GM19193 (cell line): ENCODE results near the gene RBM19.

Source experiments
- POLR2A ChIP-seq: IDR thresholded peaks from 4 replicates; pipeline ENCODE4 v1.6.1; 2011; ENCODE audit not compliant: insufficient read depth, insufficient read length; ENCODE audit errors: extremely low read depth

The RBM19 gene

GRCh38 chr12:113782873-113783272 lies 183.3 kb downstream of the RBM19 start:
- no peak for TF ChIP-seq POLR2A

GRCh38 chr12:113781415-113782198 lies 184.5 kb downstream of the RBM19 start:
- no peak for TF ChIP-seq POLR2A

DNA sequence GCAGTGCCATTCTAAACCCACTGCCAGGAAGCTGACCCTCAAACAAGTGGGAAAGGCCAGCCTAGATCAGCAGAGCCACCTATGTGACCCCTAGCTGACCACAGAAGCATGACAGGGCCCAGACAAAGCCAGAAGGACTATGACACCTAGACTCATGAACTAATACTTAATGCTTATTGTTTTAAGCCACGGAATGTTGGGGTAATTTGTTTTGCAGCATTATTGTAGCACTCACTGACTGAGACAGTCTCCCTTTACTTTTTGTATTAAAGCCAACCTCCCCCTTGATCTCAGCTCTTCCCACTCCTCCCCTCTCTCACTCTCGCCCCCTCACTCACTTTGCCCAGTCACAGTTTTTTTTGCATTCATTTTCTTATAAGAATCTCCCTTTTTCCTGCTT lies 186.4 kb downstream of the RBM19 start:
- TF ChIP-seq POLR2A = no peak

DNA sequence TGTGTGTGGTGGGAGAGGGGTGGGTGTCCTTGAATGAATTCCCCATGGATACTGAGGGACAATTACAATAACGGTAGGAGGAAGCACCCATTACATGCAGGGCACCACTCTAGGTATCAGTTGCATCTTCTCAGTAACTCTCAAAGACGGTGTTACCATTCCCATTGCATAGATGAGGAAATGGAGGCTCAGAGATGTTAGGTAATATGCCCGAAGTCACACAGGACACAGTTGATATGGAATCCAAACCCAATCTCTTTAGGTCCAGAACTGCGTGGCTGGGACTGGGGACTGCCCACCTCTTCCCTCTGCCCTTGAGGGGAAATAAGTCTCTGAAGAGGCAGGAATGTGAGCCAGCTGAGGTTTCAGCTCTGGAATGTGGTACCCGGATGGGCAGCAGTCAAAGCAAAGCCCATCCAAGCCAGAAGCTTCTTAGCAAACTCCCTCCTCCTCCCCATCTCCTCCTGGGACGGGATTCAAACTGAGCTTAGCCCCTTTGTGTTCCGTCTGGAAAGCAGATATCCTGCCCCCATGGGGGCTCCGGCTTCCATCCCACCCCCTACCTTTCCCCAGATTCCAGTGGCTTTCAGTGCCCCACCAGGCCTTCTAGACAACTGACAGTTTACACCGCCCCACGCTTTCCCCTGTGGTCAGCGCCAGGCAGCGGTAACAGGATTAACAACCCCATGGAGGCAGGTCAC lies 187.5 kb downstream of the RBM19 start:
- no peak for TF ChIP-seq POLR2A

DNA sequence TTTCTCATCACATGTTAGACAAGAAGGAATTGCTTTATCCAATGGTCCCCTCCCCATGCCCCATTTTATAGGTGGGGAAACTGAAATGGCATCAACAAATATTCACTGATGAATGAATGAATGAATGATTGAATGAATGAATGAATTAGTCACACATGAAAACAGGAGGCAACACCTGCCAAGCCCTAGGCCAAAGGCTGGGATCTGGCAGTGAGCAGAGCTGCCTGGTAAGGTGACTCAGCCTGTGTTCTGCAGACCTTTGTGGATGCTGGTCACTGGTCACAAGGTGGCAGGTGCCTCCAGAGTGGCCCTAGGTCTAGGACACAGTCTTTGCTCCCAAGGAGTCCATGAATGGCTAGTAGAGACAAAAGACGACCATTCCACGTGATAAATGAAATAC lies 188.4 kb downstream of the RBM19 start:
- no peak for TF ChIP-seq POLR2A

- TF ChIP-seq POLR2A = no peak
These were observed 189.6 kb downstream of the RBM19 start for GRCh38 chr12:113776536-113776935.

DNA sequence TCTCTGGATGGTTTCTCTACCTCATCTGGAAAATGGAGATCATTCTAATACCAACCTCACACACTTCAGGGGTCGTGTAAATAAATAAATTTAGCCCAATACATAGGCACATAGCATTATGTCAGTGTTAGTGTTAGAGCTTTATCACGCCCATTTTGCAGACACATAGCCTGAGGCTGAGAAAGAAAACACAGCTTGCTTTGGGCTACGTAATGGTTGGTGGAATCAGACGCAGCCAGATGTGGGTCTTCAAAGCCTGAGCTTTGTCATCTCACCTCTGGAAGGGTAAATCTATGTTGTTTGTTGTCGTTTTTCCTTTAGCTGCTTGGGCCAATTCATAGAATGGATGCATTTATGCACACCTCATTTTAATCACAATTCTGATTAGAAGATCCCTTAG lies 191.6 kb downstream of the RBM19 start:
- TF ChIP-seq POLR2A = no peak

GRCh38 chr12:113772505-113773030 lies 193.6 kb downstream of the RBM19 start:
- TF ChIP-seq POLR2A = no peak

DNA sequence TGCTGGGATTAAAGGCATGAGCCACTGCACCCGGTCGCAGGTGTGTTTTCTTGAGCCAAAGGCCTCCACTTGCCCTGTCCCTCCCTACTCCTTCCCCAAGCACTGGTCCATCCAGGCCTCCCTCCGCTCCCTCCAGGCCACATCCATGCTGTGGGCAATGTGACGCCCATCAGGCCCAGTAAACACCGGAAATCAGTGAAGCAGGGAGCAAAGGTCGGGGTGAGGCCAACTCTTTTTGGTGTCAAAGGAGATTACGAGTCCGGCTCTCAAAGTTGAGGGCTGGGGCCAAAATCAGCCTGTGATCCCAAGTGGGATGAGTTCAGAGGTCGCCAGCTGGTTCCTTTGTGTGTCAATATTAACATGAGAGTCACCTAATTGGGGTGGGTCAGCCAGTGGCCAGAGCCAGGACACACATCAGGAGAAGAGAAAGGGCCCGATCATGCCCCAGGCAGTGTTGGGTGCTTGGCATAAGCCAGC lies 195.7 kb downstream of the RBM19 start:
- no peak for TF ChIP-seq POLR2A

GRCh38 chr12:113769305-113769704 lies 196.8 kb downstream of the RBM19 start:
- no peak for TF ChIP-seq POLR2A

DNA sequence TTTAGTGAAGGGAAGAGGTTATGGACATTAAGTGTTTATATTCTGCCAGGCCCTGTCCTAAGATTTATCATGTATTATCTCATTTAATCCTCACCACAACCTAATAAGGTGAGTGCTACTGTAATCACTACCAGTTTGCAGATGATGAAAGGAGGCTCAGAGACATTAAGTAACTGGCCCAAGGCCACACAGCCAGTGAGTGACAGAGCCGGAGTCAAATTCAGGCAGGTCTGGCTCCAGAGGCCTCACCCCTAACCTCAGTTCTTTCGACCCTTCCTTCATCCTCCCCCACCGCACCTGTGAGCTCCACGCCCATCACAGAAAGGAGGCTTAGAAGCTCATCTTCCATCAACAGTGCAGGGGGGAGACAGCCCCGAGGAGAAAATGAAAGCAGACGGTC lies 197.3 kb downstream of the RBM19 start:
- no peak for TF ChIP-seq POLR2A

DNA sequence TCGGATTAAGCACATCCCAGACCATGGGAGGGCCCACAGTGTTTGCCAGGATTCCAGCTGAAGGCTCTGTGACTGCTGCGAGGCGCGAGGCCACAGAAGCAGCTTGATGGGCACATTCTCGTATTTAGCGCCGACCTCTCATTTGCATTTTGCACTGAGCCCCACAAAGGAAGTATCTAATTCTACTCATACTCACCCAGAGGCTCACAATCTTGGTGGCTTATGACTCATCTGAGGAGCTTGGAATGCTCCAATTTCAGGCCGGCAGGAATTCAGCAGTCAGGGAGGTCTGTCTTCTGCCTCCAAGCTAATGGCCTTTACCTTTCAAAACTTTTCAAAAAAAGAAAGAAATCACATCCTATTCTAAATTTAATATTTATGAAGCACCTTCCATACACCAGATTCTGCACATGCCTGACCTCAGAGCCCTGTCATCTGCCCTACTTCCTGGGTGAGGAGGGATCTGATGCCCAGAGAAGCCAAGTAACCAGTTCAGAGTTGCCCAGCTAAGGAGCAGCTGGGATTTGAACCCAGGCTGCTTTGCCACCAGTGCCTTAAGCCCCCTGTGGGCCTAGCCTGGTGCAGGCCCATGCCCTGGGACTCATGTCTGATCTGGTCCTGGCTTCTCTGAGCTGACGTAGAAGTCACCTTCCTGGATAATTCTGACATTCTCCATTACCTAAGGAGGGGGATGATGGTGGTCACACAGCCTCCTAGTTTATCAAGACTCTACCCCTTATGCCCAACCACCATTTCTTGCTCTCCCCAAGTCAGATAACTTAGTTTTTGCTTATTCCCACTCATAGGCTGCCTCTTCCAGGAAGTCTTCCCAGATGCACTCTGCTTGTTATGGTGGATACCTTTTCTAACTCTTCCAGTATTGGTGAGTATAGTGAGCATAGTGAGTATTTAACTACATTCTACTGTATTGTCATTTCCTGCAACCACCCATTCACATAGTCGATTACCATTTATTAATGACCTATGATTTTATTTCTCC lies 198.9 kb downstream of the RBM19 start:
- TF ChIP-seq POLR2A = no peak
